Raji (cell line): ENCODE data around the gene TMEM201.

ENCODE experiments used
- POLR2A ChIP-seq: IDR thresholded peaks from 2 replicates; pipeline ENCODE4 v1.6.1; 2011; ENCODE audit warnings: low read depth, low read length, control low read depth; ENCODE audit not compliant: insufficient read depth

Gene TMEM201

GRCh38 chr1:9652379-9653209 is 63.9 kb downstream of the TMEM201 start:
- TF ChIP-seq POLR2A, result peak; percentile 73

- no peak for TF ChIP-seq POLR2A
These were observed 64.4 kb downstream of the TMEM201 start for GRCh38 chr1:9653210-9653490.

- no peak for TF ChIP-seq POLR2A
These were observed 64.9 kb downstream of the TMEM201 start for GRCh38 chr1:9653491-9654050.

DNA sequence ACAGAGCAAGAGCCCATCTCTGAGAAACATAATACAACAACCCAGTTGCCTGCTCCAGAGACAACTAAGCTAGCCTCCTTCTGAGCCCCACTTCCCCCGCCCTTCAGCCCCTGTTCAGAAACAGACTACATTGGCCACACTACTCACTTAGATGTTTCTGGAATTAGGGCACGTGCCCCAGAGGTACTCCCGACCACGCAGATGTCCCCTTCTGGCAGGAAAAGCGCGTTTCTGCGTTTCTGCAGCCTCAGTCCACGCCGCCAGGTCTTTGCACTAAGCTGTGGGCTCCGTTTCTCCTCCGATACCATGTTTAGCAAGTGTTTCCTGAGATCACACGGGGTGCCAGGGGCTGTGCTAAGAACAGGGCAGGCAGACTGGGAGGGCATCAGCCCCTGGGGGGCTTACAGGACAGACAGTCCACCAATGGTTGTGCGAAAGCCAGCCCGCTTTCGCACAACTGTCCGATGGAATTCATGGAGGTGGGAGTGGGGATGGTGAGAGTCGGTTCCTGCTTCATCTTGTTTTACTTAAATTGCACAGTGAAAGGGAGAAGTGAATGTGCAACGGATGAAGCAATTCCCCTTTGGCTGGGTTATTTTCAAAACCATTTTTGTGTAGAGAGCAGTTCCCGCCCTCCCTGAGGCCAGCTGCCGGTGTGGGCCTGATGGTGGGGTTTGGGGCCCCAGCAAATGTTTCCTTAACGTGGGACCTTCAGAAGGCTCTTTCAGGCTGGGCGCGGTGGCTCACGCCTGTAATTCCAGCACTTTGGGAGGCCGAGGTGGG is 65.5 kb downstream of the TMEM201 start:
- TF ChIP-seq POLR2A, result peak; percentile 36

DNA sequence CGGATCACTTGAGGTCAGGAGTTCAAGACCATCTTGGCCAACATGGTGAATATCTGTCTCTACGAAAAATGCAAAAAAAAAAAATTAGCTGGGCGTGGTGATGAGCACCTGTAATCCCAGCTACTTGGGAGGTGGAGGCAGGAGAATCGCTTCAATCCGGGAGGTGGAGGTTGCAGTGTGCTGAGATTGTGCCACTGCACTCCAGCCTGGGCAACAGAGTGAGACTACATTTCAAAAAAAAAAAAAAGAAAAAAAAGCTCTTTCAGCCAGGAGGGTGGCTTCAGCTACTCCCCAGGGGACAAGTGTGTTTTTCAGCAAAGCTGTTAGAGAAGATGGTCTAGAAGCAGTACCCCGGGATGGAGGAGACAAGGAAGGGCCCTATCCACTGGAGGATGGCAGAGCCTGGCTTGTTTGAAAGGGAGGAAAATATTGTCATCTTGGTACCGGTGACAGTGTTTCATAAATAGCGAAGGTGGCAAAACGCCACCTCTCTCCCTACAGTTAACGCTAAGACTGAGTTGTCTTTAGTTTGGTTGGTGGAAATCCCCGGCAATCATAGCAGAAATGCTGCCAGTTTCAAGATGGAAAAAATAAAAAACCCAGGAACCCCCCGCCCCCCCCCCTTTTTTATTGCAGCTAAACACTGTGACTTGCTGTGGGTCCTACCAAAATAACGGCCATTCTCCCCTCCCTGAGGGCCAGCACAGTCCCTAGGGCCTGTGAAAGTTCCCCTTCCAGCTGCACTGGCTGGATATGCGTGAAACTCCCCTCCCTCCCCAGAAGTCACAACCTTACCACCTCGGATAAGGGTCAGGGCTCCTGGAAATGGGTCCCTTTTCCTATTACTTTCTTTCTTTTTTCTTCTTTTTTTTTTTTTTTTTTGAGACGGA is 66.4 kb downstream of the TMEM201 start:
- peak; percentile 40 for TF ChIP-seq POLR2A

DNA sequence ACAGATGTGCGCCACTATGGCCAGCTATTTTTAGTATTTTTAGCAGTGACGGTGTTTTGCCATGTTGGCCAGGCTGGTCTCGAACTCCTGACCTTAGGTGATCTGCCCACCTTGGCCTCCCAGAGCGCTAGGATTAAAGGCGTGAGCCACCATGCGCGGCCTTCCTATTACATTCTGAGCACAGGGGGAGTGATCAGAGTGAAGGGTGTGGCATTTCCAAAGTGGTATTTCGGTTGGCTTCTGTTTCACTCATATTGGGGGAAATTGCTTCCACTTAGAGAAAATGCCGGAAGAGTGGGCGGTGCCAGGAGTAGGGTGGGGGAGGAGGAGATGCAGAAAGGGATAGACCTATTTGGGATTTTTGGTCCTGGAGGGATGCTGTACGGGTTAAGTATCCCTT is 67.1 kb downstream of the TMEM201 start:
- no peak for TF ChIP-seq POLR2A

DNA sequence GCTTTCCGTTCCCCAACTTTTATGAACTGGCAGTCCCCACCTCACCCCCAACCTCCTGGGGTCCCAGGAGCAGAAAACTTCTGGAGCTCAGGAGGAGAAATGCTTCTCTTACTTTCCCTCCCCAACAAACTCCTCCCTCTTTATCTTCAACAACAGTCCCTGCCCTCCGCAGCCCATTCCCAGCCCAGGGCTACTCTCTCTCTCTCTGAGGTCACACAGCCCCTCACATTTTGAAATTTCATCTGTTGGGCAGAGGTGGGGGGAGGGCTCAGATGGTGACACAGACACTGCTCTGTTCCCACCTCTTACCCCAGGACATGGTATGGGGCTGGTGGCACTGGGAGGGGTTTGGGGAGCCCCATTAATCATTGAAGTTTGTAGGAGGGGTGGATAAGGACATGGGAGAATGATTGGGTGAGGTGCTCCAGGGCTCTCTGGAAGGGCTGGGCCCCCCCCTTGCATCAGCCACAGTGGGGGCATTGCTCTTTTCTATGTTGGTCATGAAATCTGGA is 68.9 kb downstream of the TMEM201 start:
- no peak for TF ChIP-seq POLR2A

GRCh38 chr1:9658199-9658598 is 69.5 kb downstream of the TMEM201 start:
- TF ChIP-seq POLR2A, result no peak

- no peak for TF ChIP-seq POLR2A
These were observed 70.6 kb downstream of the TMEM201 start for GRCh38 chr1:9659328-9659727.

- TF ChIP-seq POLR2A, result no peak
These were observed 74.5 kb downstream of the TMEM201 start for GRCh38 chr1:9663257-9663656.
